CD14-positive monocyte (primary cell): Measurements from ENCODE around the gene PEX5L. TPM values are rescaled to one million over a fixed set of nuclear protein-coding genes. Genes with fewer than 3 reads are reported as not detected.

Experiments used
- DNase-seq, 3 donors: peaks; one replicate each; pipeline ENCODE4 v3.0.0-alpha.2; 2011 to 2022
- H2AFZ ChIP-seq: 2 replicates; pipeline ENCODE4 v1.6.0; 2012; ENCODE audit warnings: mild to moderate bottlenecking, low read depth, low read length, inconsistent platforms; ENCODE audit not compliant: insufficient read depth, poor library complexity, severe bottlenecking
- H3K27ac ChIP-seq, 2 donors: 1 replicate in 1 of 2; 2 replicates in 1 of 2; pipeline ENCODE4 v1.5.1; 2012 to 2013; ENCODE audit warnings: low read length in 2 of 2, control low read depth in 1 of 2, inconsistent platforms in 1 of 2, low read depth in 1 of 2, mild to moderate bottlenecking in 1 of 2
- H3K27me3 ChIP-seq, 2 donors: one replicate each; pipeline versions ENCODE4 v1.6.0 to v1.6.1; 2011 to 2013; ENCODE audit warnings: low read length in 2 of 2; ENCODE audit not compliant: control insufficient read depth in 2 of 2, insufficient read depth in 2 of 2
- H3K36me3 ChIP-seq, 2 donors: replicated peaks in 1 of 2; 1 replicate in 1 of 2; 2 replicates in 1 of 2; pipeline versions ENCODE4 v1.5.1 to v1.6.1; 2012 to 2013; ENCODE audit warnings: low read length in 2 of 2, control low read depth in 1 of 2, inconsistent platforms in 1 of 2, mild to moderate bottlenecking in 1 of 2; ENCODE audit not compliant: insufficient read depth in 2 of 2, control insufficient read depth in 1 of 2
- H3K4me1 ChIP-seq, 2 donors: 1 replicate in 1 of 2; 2 replicates in 1 of 2; pipeline versions ENCODE4 v1.5.1 to v1.6.1; 2012 to 2013; ENCODE audit warnings: low read length in 2 of 2, control low read depth in 1 of 2, inconsistent platforms in 1 of 2, mild to moderate bottlenecking in 1 of 2, moderate library complexity in 1 of 2; ENCODE audit not compliant: insufficient read depth in 2 of 2, control insufficient read depth in 1 of 2
- H3K4me2 ChIP-seq: replicated peaks from 2 replicates; pipeline ENCODE3; 2012; ENCODE audit warnings: low read length, moderate library complexity, mild to moderate bottlenecking; ENCODE audit not compliant: poor library complexity, severe bottlenecking; ENCODE audit errors: extremely low read depth
- H3K4me3 ChIP-seq, 3 experiments: fragments of 200-600 bp in 1 of 3; sonication (generic) in 1 of 3; replicated peaks in 1 of 3; 1 replicate in 2 of 3; 2 replicates in 1 of 3; pipeline ENCODE4 v1.5.1; 2011 to 2013; ENCODE audit warnings: low read length in 3 of 3, mild to moderate bottlenecking in 3 of 3, control low read depth in 2 of 3, low read depth in 2 of 3, inconsistent platforms in 1 of 3, moderate library complexity in 1 of 3
- H3K79me2 ChIP-seq: 2 replicates; pipeline ENCODE4 v1.6.0; 2012; ENCODE audit warnings: mild to moderate bottlenecking, control low read depth, inconsistent platforms, low read length, moderate library complexity; ENCODE audit not compliant: insufficient read depth
- H3K9ac ChIP-seq: 2 replicates; pipeline ENCODE4 v1.6.0; 2017; ENCODE audit warnings: low read length, mild to moderate bottlenecking; ENCODE audit not compliant: insufficient read depth, poor library complexity, severe bottlenecking
- H3K9me3 ChIP-seq, 2 donors: replicated peaks in 1 of 2; 1 replicate in 1 of 2; 2 replicates in 1 of 2; pipeline versions ENCODE4 v1.5.1 to v1.6.1; 2012 to 2013; ENCODE audit warnings: low read length in 2 of 2, control low read depth in 1 of 2; ENCODE audit not compliant: control insufficient read depth in 1 of 2, insufficient read depth in 1 of 2
- H4K20me1 ChIP-seq: 2 replicates; pipeline ENCODE4 v1.6.0; 2012; ENCODE audit warnings: mild to moderate bottlenecking, low read length, control low read depth, moderate library complexity; ENCODE audit not compliant: insufficient read depth
- H3K27ac Mint-ChIP-seq, 7 donors: one replicate each; pipeline ENCODE4 v1.8.0; 2020; ENCODE audit warnings: mild to moderate bottlenecking in 7 of 7, mixed read lengths in 7 of 7, moderate library complexity in 6 of 7, inconsistent platforms in 2 of 7
- H3K27me3 Mint-ChIP-seq, 3 donors: one replicate each; pipeline ENCODE4 v1.8.0; 2021 to 2022; ENCODE audit warnings: low read depth in 3 of 3, mild to moderate bottlenecking in 3 of 3, mixed read lengths in 3 of 3, moderate library complexity in 3 of 3, inconsistent platforms in 1 of 3
- H3K36me3 Mint-ChIP-seq, 2 donors: one replicate each; pipeline ENCODE4 v1.8.0; 2020; ENCODE audit warnings: mixed read lengths in 2 of 2, inconsistent platforms in 1 of 2, mild to moderate bottlenecking in 1 of 2
- H3K4me1 Mint-ChIP-seq: one replicate; pipeline ENCODE4 v1.8.0; 2020; ENCODE audit warnings: mild to moderate bottlenecking, mixed read lengths
- H3K4me3 Mint-ChIP-seq, 2 donors: one replicate each; pipeline ENCODE4 v1.8.0; 2020; ENCODE audit warnings: mild to moderate bottlenecking in 2 of 2, mixed read lengths in 2 of 2, moderate library complexity in 1 of 2
- H3K9me3 Mint-ChIP-seq, 7 donors: one replicate each; pipeline ENCODE4 v1.8.0; 2020 to 2022; ENCODE audit warnings: mixed read lengths in 7 of 7, mild to moderate bottlenecking in 6 of 7, moderate library complexity in 6 of 7, inconsistent platforms in 2 of 7
- WGBS: methylation state at CpG from one replicate; pipeline ENCODE4 v1.1.5; 2013; ENCODE audit warnings: missing lambda C conversion rate; ENCODE audit not compliant: insufficient coverage; 5-methylcytosine and 5-hydroxymethylcytosine counted together
- intact Hi-C, 2 donors: fragments of 100-400 bp; cut with micrococcal nuclease; formaldehyde crosslinking; loops; one replicate each; pipeline versions ENCODE4 v1.15.0 to v1.15.1; 2023
- polyA plus RNA-seq, 3 donors: library from polyadenylated mRNA; depleted of rRNA in 1 of 3; unstranded in 2 of 3; stranded (reverse) in 1 of 3; fragments of 300-500 nt in 2 of 3; fragments of >200 nt in 1 of 3; fragmentation: Illumina TruSeq in 2 of 3; gene quantifications; 1 replicate in 2 of 3; 2 replicates in 1 of 3; pipeline ENCODE4 v1.2.3, GENCODE V29; 2012 to 2021
- TF ChIP-seq, protein P1 (sequence below): fragments of 200-600 bp; IDR thresholded peaks from one replicate; pipeline ENCODE4 v1.8.0; 2022; ENCODE audit warnings: antibody characterized with exemption, mild to moderate bottlenecking

The PEX5L gene
- polyA plus RNA-seq, 3 donors = not detected

DNA sequence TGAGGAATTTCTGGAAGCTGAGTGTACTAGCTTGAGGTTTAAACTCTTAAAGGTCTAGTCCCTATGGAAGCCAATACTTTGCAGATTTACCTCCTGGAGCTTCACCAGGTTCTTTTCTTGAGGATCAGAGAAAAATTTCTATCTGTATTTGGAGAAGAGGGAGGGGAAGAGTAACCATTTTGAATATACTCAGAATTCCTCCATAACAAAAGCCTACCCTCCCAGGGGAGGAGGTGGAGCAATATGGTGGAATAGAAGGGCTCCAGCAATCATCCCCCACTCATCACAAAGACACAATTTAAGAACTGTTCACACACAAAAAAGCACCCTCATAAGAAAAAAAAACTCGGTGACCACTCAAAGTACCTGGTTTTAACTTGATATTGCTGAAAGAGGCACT is 36.0 kb upstream of the PEX5L start:
- intact Hi-C loops = no loop called here
- TF ChIP-seq, protein P1, sequence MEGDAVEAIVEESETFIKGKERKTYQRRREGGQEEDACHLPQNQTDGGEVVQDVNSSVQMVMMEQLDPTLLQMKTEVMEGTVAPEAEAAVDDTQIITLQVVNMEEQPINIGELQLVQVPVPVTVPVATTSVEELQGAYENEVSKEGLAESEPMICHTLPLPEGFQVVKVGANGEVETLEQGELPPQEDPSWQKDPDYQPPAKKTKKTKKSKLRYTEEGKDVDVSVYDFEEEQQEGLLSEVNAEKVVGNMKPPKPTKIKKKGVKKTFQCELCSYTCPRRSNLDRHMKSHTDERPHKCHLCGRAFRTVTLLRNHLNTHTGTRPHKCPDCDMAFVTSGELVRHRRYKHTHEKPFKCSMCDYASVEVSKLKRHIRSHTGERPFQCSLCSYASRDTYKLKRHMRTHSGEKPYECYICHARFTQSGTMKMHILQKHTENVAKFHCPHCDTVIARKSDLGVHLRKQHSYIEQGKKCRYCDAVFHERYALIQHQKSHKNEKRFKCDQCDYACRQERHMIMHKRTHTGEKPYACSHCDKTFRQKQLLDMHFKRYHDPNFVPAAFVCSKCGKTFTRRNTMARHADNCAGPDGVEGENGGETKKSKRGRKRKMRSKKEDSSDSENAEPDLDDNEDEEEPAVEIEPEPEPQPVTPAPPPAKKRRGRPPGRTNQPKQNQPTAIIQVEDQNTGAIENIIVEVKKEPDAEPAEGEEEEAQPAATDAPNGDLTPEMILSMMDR = no peak
- no peak for DNase-seq

DNA sequence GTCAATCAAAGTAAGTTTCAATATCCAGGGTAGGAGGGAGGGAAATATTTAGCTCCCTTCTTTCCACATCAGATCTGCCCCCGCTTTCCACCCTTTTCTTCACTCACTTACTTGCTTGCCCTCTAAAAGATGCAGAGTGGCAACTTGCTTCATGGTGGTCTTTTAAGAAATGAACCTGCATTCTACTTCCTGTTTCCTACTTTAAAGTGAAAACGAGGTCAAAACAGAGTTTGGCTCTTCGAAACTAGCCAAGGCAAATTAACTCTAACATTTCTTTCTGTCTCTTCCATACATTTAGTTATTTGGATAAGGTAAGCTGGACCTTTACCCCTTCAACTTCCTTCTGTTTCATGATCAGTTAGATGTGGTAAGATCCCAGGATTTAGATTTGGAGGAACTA is 34.2 kb upstream of the PEX5L start:
- WGBS = no CpG with 5 or more reads among the region's 3 CpGs
- no peaks in the 10 kb centered on the region for H3K36me3 ChIP-seq
- no peak overlapping the region for H3K27ac ChIP-seq
- no peaks in the 10 kb centered on the region for H3K27me3 ChIP-seq
- H3K27me3 Mint-ChIP-seq = peaks cover 0 to 2% (median 0%) of the 10 kb centered on the region in 3 donors
- H3K4me2 ChIP-seq = no peak overlapping the region
- no peaks in the 10 kb centered on the region for H3K4me1 Mint-ChIP-seq
- intact Hi-C loops = no loop called here
- no peaks in the 10 kb centered on the region for H3K79me2 ChIP-seq
- DNase-seq = no peak
- H3K36me3 Mint-ChIP-seq = no peaks in the 10 kb centered on the region
- H3K9ac ChIP-seq = no peak overlapping the region
- H2AFZ ChIP-seq = no peak overlapping the region
- no peaks in the 10 kb centered on the region for H3K4me1 ChIP-seq
- no peaks in the 10 kb centered on the region for H3K9me3 ChIP-seq
- no peak overlapping the region for H3K4me3 ChIP-seq
- TF ChIP-seq, protein P1 = no peak
- H3K4me3 Mint-ChIP-seq = no peak overlapping the region
- H3K9me3 Mint-ChIP-seq = peaks cover 0 to 4% (median 2%) of the 10 kb centered on the region in 7 donors
- no peak overlapping the region for H3K27ac Mint-ChIP-seq
- H4K20me1 ChIP-seq = no peaks in the 10 kb centered on the region

More for the DNA sequence above, 36.0 kb upstream of the PEX5L start:
- H3K27ac ChIP-seq = no peak overlapping the region
- no peaks in the 10 kb centered on the region for H3K9me3 ChIP-seq
- H3K4me3 ChIP-seq = no peak overlapping the region
- no peaks in the 10 kb centered on the region for H3K4me1 ChIP-seq
- no peak overlapping the region for H2AFZ ChIP-seq
- H3K9me3 Mint-ChIP-seq = peaks cover 0 to 5% (median 2%) of the 10 kb centered on the region in 7 donors
- H3K79me2 ChIP-seq = no peaks in the 10 kb centered on the region
- H3K36me3 ChIP-seq = no peaks in the 10 kb centered on the region
- peaks cover 0 to 2% (median 0%) of the 10 kb centered on the region in 3 donors for H3K27me3 Mint-ChIP-seq
- no peak overlapping the region for H3K4me2 ChIP-seq
- no peaks in the 10 kb centered on the region for H3K4me1 Mint-ChIP-seq
- no CpG with 5 or more reads among the region's 1 CpG for WGBS
- no peak overlapping the region for H3K27ac Mint-ChIP-seq
- H3K9ac ChIP-seq = no peak overlapping the region
- H3K27me3 ChIP-seq = no peaks in the 10 kb centered on the region
- H3K36me3 Mint-ChIP-seq = no peaks in the 10 kb centered on the region
- H4K20me1 ChIP-seq = no peaks in the 10 kb centered on the region
- no peak overlapping the region for H3K4me3 Mint-ChIP-seq
